Breast epithelium (tissue), 4 donors: ENCODE measurements around the gene GFRA1. TPM values are rescaled to one million over a fixed set of nuclear protein-coding genes. Genes with fewer than 3 reads are reported as not detected.

Source experiments
- DNase-seq, 2 donors: peaks; one replicate each; pipeline ENCODE4 v3.0.0-alpha.2; 2019; ENCODE audit warnings: low spot score in 2 of 2
- H3K27ac ChIP-seq, 2 donors: fragments of 200-600 bp; sonication (generic) in 1 of 2; one replicate each; pipeline ENCODE4 v1.5.1; 2016 to 2019; ENCODE audit warnings: mild to moderate bottlenecking in 1 of 2
- H3K27me3 ChIP-seq, 2 donors: fragments of 200-600 bp; sonication (generic) in 1 of 2; one replicate each; pipeline versions ENCODE4 v1.5.1 to v1.6.0; 2017 to 2019; ENCODE audit warnings: control low read depth in 1 of 2, mild to moderate bottlenecking in 1 of 2
- H3K36me3 ChIP-seq: fragments of 200-600 bp; one replicate; pipeline ENCODE4 v1.5.1; 2019
- H3K4me1 ChIP-seq, 2 donors: fragments of 200-600 bp; sonication (generic); one replicate each; pipeline ENCODE4 v1.5.1; 2016 to 2019; ENCODE audit warnings: control low read depth in 1 of 2
- H3K4me3 ChIP-seq, 3 donors: fragments of 200-600 bp; sonication (generic); 1 replicate in 2 of 3; 2 replicates in 1 of 3; pipeline ENCODE4 v1.5.1; 2016 to 2019; ENCODE audit warnings: mild to moderate bottlenecking in 3 of 3, moderate library complexity in 2 of 3
- H3K9me3 ChIP-seq, 2 donors: fragments of 200-600 bp; sonication (generic) in 1 of 2; one replicate each; pipeline ENCODE4 v1.5.1; 2016 to 2019; ENCODE audit warnings: control low read depth in 1 of 2
- POLR2A ChIP-seq: fragments of 450-650 bp; IDR thresholded peaks from one replicate; pipeline ENCODE4 v1.6.1; 2016; ENCODE audit warnings: antibody characterized with exemption, mild to moderate bottlenecking, moderate library complexity
- POLR2AphosphoS5 ChIP-seq, 3 donors: sonication (generic); formaldehyde crosslinking; IDR thresholded peaks; one replicate each; pipeline ENCODE4 v1.6.1; 2017; ENCODE audit warnings: antibody characterized with exemption in 3 of 3
- intact Hi-C: fragments of 100-400 bp; cut with DNase I; formaldehyde crosslinking; loops from one replicate; pipeline ENCODE4 v1.15.1; 2023; ENCODE audit warnings: low total_unique reads
- total RNA-seq, 3 donors: library from RNA; depleted of rRNA; stranded (reverse); fragments of >200 nt; gene quantifications; one replicate each; pipeline ENCODE4 v1.1.0, GENCODE V29; 2016
- TF ChIP-seq, protein P1 (sequence below), 3 donors: fragments of 450-650 bp; IDR thresholded peaks; one replicate each; pipeline ENCODE4 v1.5.1; 2016 to 2017; ENCODE audit warnings: antibody characterized with exemption in 3 of 3, mild to moderate bottlenecking in 3 of 3, moderate library complexity in 3 of 3

GFRA1 gene
- total RNA-seq, 3 donors from 2014 or later: 88.2 to 153 (median 98.5) TPM

DNA sequence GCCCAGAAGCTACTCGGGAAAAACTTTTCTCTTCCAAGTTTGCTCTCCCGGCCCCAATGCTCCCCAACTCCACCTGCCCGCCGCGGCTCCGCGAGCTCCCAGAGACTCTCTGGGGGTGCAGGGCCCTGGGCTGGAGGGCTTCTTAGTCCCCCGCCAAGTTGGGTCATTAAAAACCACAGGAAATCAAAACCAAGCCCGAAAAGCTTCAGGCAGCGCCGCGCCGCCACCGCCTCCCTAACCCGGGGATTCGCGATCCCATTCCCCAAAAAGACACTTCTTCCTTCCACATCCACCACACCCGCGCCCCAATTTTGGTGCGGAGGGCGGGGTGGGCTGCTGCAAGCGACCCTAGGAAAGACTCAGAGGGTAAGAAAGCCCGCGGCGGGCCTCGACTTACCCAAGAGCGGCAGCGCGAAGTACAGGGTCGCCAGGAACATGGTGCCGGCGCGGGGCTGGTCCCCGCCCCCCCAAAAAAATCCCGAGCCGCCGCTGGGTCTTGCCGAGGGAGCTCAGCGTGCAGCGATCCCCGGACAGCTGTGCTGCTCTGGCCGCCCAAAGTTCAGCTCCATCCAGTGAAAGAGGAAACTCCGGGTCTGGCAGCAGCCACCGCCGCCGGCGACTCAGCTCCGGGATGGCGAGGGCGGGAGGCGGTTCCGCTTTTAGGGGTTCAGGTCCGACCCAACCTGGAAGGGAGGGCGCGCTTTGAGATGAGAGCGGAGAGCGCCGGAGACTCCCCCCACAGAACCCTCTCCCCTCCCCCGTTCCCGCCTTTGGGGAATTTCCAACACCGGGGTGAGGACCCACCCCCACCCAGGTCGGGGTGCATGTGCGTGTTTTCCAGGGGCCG, 1.2 kb downstream of the GFRA1 start:
- Histone ChIP-seq H3K27ac (peak overlapping the region in 1 of 2 donors; percentile 80), H3K4me1 (peaks cover 0 to 11% of the 10 kb centered on the region in 2 donors), H3K9me3 (no peaks in the 10 kb centered on the region), H3K4me3 (peak overlapping the region; percentile 60 to 70 (median 64)), H3K36me3 (no peaks in the 10 kb centered on the region), H3K27me3 (peaks cover 0 to 45% of the 10 kb centered on the region in 2 donors)
- no peak for TF ChIP-seq POLR2A
- no peak for TF ChIP-seq POLR2AphosphoS5 (IDR thresholded peaks at IDR 0.05)
- TF ChIP-seq, protein P1, sequence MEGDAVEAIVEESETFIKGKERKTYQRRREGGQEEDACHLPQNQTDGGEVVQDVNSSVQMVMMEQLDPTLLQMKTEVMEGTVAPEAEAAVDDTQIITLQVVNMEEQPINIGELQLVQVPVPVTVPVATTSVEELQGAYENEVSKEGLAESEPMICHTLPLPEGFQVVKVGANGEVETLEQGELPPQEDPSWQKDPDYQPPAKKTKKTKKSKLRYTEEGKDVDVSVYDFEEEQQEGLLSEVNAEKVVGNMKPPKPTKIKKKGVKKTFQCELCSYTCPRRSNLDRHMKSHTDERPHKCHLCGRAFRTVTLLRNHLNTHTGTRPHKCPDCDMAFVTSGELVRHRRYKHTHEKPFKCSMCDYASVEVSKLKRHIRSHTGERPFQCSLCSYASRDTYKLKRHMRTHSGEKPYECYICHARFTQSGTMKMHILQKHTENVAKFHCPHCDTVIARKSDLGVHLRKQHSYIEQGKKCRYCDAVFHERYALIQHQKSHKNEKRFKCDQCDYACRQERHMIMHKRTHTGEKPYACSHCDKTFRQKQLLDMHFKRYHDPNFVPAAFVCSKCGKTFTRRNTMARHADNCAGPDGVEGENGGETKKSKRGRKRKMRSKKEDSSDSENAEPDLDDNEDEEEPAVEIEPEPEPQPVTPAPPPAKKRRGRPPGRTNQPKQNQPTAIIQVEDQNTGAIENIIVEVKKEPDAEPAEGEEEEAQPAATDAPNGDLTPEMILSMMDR (IDR thresholded peaks at IDR 0.05): no peak
- intact Hi-C loops: loop anchor here (5.0 kb wide), 1 partner anchor 390 kb away; no protein-coding TSS in a partner anchor
- DNase-seq: peak in 1 of 2 donors; percentile 57

DNA sequence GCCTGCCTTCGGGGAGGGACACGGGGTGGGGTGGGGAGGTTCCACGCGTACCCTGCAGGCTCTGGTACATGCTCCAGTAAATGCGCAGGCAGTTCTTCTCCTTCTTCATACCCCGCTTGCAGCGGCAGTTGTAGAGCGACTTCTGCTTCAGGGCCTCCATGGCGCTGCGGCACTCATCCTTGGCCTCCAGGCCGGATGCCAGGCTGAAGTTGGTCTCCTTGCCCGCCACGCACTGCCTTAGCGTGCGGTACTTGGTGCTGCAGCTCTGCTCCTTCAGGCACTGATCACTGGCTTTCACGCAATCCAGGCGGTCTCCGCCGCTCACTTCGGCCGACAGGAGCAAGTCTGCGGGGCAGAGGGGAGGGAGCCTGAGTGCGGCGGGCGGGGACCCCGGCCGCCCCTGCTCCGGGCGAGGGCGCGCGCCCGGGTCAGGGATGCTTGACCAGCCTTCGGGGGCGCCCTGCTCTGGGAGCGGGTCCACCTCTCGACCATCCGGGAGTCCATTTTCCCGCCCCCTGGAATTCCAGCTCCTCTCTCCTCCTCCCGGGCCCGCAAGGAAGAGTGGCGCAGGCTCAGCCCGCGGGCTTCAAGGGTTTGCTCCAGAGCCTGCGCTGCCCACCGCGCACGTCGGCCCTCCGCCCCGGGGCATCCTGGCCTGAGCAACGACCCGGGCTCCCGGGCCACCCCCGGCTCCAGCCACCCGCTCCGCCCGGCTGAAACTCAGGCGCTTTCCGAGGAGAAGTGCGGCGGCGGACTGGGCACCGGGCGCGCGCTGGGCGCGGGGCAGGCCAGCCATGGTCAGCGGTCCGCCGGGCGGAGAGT, 2.0 kb downstream of the GFRA1 start:
- H3K9me3 ChIP-seq: no peaks in the 10 kb centered on the region
- peaks cover 0 to 45% of the 10 kb centered on the region in 2 donors for H3K27me3 ChIP-seq
- peak in 1 of 2 donors; percentile 54 for DNase-seq
- TF ChIP-seq POLR2A (no peak), POLR2AphosphoS5 (IDR thresholded peaks at IDR 0.05) (peak in 1 of 3 donors; percentile 27)
- TF ChIP-seq, protein P1 (IDR thresholded peaks at IDR 0.05): no peak
- intact Hi-C loops: loop anchor here (5.0 kb wide), 1 partner anchor 389 kb away; no protein-coding TSS in a partner anchor
- peak overlapping the region; percentile 60 to 70 (median 64) for H3K4me3 ChIP-seq
- peaks cover 0 to 11% of the 10 kb centered on the region in 2 donors for H3K4me1 ChIP-seq
- H3K27ac ChIP-seq: peak overlapping the region in 1 of 2 donors; percentile 80
- no peaks in the 10 kb centered on the region for H3K36me3 ChIP-seq

DNA sequence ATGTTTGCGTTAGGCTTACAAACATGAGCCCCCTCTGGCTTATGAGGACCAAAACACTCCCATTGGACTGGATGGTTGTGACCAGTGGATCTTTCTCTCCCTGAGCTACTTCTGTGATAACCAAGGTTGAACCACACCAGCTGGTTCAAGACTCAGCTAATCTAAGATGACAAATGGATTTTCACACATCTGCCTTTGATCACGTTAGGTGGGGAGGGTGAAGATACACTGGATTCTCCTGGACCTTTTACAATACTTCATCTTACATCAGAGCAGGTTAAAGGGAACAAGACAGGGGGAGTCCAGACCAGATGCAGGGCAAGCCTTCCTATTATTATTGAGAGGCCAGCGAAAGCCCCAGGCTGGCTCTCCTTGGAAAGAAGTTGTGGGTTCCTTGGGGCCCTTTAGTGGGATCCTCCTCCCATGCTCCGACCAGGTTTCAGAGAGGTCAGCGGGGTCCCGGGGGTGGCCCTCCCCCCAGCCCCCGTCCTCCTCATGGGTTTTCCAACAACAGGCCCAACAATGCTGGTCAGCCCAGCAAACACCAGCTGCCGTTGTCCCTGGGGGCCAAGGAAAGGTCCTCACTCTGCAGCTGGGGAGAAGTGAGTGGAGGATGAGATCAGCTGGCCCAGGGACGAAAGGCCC, 2.8 kb downstream of the GFRA1 start:
- Histone ChIP-seq H3K27me3 (peaks cover 0 to 43% of the 10 kb centered on the region in 2 donors), H3K27ac (peak overlapping the region in 1 of 2 donors; percentile 80)

DNA sequence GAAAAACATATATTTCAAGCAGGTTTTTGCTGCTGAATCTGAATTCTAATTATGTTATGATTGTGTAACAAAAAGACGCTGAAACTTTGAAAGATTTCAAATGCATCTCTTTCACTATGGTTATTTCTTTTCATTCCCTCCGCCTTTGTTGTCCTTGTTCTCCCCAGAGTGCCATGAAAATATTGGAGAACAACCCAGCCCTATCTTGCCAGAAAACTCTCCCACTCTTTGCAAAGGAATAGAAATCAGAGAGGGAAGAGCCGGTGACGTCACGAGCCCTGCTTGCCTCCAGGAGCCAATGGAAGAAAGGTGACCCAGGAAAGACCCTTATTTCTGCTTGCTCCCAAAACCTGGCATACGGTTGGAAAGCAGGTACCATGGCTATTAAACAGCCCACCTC, 3.4 kb downstream of the GFRA1 start:
- TF ChIP-seq POLR2A (no peak), POLR2AphosphoS5 (IDR thresholded peaks at IDR 0.05) (no peak)
- H3K36me3 ChIP-seq: no peaks in the 10 kb centered on the region
- H3K4me1 ChIP-seq: peaks cover 0 to 11% of the 10 kb centered on the region in 2 donors
- peaks cover 0 to 37% of the 10 kb centered on the region in 2 donors for H3K27me3 ChIP-seq
- H3K9me3 ChIP-seq: no peaks in the 10 kb centered on the region
- peak overlapping the region in 1 of 2 donors; percentile 80 for H3K27ac ChIP-seq
- H3K4me3 ChIP-seq: no peak overlapping the region
- intact Hi-C loops: loop anchor here (5.0 kb wide), 1 partner anchor 387 kb away; no protein-coding TSS in a partner anchor
- no peak for DNase-seq

More for the DNA sequence above, 2.8 kb downstream of the GFRA1 start:
- Histone ChIP-seq H3K36me3 (no peaks in the 10 kb centered on the region), H3K4me1 (peaks cover 0 to 11% of the 10 kb centered on the region in 2 donors), H3K4me3 (peak overlapping the region; percentile 60 to 70 (median 64)), H3K9me3 (no peaks in the 10 kb centered on the region)
- no peak for DNase-seq
- intact Hi-C loops: loop anchor here (5.0 kb wide), 1 partner anchor 388 kb away; no protein-coding TSS in a partner anchor
- no peak for TF ChIP-seq POLR2A
- TF ChIP-seq, protein P1 (IDR thresholded peaks at IDR 0.05): no peak

DNA sequence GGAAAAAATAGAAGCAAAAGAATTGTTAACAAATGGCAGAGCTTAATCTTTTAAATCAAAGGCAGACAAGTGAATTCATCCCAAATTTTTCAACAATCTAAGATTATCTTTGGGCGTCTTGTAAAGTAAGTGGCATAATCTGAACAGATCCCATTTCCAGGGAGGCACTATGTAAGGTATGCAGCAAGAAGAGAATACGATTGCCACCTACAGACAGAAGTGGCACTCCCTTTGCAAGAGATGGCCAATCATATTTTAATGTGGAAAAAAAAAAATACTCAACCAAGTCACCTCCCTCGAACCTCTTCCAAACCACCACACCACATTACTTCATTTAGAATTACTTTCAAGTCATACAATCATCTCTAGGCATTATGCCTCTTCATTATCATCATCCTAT, 4.0 kb downstream of the GFRA1 start:
- Histone ChIP-seq H3K4me3 (no peak overlapping the region), H3K27me3 (peaks cover 0 to 30% of the 10 kb centered on the region in 2 donors), H3K9me3 (no peaks in the 10 kb centered on the region), H3K27ac (no peak overlapping the region), H3K4me1 (peaks cover 0 to 11% of the 10 kb centered on the region in 2 donors), H3K36me3 (no peaks in the 10 kb centered on the region)
- DNase-seq: no peak
- TF ChIP-seq POLR2A: no peak
- no peak for TF ChIP-seq POLR2AphosphoS5 (IDR thresholded peaks at IDR 0.05)
- TF ChIP-seq, protein P1 (IDR thresholded peaks at IDR 0.05): peak in 1 of 3 donors; percentile 14
- intact Hi-C loops: no loop called here
